DOHH2 (cell line): Measurements from ENCODE around the gene INSIG2.
A peak's percentile ranks its signal among the peaks of the same experiment; 100 is the strongest.

Experiments used
- H3F3A ChIP-seq: fragments of 200-600 bp; sonication (generic), shearing (Covaris generic); 2 replicates; pipeline ENCODE4 v1.6.0; 2016; ENCODE audit warnings: antibody characterized with exemption, mild to moderate bottlenecking; ENCODE audit not compliant: control insufficient read depth, insufficient read depth
- H3K27ac ChIP-seq: fragments of 200-600 bp; sonication (generic); 2 replicates; pipeline ENCODE4 v1.5.1; 2014; ENCODE audit warnings: low read depth, mild to moderate bottlenecking, low read length, moderate library complexity
- H3K27me3 ChIP-seq: fragments of 200-600 bp; sonication (generic); 2 replicates; pipeline ENCODE4 v1.6.1; 2014; ENCODE audit warnings: mild to moderate bottlenecking, low read length, mixed read lengths; ENCODE audit not compliant: control insufficient read depth
- H3K36me3 ChIP-seq: fragments of 200-600 bp; sonication (generic); 2 replicates; pipeline ENCODE4 v1.6.1; 2014; ENCODE audit warnings: mild to moderate bottlenecking, low read length, moderate library complexity, mixed read lengths; ENCODE audit not compliant: control insufficient read depth
- H3K4me1 ChIP-seq: fragments of 200-600 bp; sonication (generic); 2 replicates; pipeline ENCODE4 v1.6.1; 2014; ENCODE audit warnings: mild to moderate bottlenecking, low read length, mixed read lengths; ENCODE audit not compliant: control insufficient read depth
- H3K4me2 ChIP-seq: fragments of 200-600 bp; sonication (generic); 2 replicates; pipeline ENCODE4 v1.6.0; 2014; ENCODE audit warnings: mild to moderate bottlenecking, low read length, moderate library complexity
- H3K4me3 ChIP-seq: fragments of 200-600 bp; sonication (generic); 2 replicates; pipeline ENCODE4 v1.5.1; 2014; ENCODE audit warnings: mild to moderate bottlenecking, low read length, mixed read lengths
- H3K79me2 ChIP-seq: fragments of 200-600 bp; sonication (generic); 2 replicates; pipeline ENCODE4 v1.6.1; 2014; ENCODE audit warnings: mild to moderate bottlenecking, low read length, mixed read lengths; ENCODE audit not compliant: control insufficient read depth
- H3K9me2 ChIP-seq: fragments of 200-600 bp; sonication (generic); replicated peaks from 2 replicates; pipeline ENCODE4 v1.6.1; 2014; ENCODE audit warnings: mild to moderate bottlenecking, low read length, mixed read lengths; ENCODE audit not compliant: control insufficient read depth
- H3K9me3 ChIP-seq: fragments of 200-600 bp; sonication (generic); 2 replicates; pipeline ENCODE4 v1.6.1; 2014; ENCODE audit warnings: antibody characterized with exemption, low read length, mixed read lengths; ENCODE audit not compliant: control insufficient read depth, insufficient read depth
- H4K20me1 ChIP-seq: fragments of 200-600 bp; sonication (generic); 2 replicates; pipeline ENCODE4 v1.6.0; 2014; ENCODE audit warnings: low read depth, mild to moderate bottlenecking, antibody characterized with exemption, low read length, moderate library complexity; ENCODE audit not compliant: control insufficient read depth, insufficient read depth
- EZH2phosphoT487 ChIP-seq: fragments of 200-600 bp; sonication (generic); IDR thresholded peaks from 2 replicates; pipeline ENCODE4 v1.6.1; 2017; ENCODE audit warnings: borderline replicate concordance, mild to moderate bottlenecking, antibody characterized with exemption, low read length, moderate library complexity, mixed read lengths
- TF ChIP-seq, protein P1 (sequence below): fragments of 200-600 bp; sonication (generic); IDR thresholded peaks from one replicate; pipeline ENCODE4 v1.5.1; 2014; ENCODE audit warnings: antibody characterized with exemption, mild to moderate bottlenecking, low read depth, low read length; ENCODE audit not compliant: poor library complexity, severe bottlenecking

Gene INSIG2

DNA sequence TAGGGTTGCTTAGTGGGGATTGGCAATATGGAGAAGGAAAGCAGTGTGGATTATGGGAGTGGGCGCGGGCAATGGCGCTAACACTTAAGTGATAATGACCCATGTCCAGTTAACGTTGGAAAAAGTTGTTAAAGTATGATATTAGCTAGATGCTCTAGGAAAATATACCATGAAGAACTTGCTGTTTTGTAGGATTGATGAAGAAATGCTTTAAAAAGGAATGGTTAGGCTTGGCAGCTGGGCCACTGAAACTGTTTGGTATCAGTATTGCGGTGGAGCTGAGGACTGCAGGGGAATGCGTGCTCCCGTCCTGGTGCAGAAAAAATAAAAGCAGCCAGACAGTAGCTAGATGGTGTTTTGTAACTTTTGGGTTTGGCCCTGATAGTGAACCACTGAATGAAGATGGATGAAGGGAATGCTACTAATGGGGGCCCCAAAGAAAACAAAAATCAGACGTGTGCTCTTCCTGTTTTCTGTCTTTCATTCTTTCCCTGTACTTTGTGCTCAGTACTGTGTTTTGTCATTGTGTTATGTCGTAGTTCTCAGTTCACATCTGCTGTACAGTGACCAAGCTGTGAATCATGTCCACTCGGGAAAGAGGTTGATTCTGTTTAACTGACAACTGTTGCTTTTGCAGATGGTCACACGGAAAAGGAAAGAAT is 999 bp downstream of the INSIG2 start:
- H3K9me3 ChIP-seq, result no peaks in the 10 kb centered on the region
- peaks cover 3% of the 10 kb centered on the region; the same call in 1 of the 2 replicates for H3F3A ChIP-seq
- no peak for TF ChIP-seq EZH2phosphoT487
- TF ChIP-seq, protein P1, sequence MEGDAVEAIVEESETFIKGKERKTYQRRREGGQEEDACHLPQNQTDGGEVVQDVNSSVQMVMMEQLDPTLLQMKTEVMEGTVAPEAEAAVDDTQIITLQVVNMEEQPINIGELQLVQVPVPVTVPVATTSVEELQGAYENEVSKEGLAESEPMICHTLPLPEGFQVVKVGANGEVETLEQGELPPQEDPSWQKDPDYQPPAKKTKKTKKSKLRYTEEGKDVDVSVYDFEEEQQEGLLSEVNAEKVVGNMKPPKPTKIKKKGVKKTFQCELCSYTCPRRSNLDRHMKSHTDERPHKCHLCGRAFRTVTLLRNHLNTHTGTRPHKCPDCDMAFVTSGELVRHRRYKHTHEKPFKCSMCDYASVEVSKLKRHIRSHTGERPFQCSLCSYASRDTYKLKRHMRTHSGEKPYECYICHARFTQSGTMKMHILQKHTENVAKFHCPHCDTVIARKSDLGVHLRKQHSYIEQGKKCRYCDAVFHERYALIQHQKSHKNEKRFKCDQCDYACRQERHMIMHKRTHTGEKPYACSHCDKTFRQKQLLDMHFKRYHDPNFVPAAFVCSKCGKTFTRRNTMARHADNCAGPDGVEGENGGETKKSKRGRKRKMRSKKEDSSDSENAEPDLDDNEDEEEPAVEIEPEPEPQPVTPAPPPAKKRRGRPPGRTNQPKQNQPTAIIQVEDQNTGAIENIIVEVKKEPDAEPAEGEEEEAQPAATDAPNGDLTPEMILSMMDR, result no peak
- peak overlapping the region; percentile 98 for H3K4me3 ChIP-seq
- peaks cover 10% of the 10 kb centered on the region for H3K27me3 ChIP-seq
- H3K27ac ChIP-seq, result 0 out of 2 replicates have a peak overlapping the region, but pooled peaks have one; percentile 26
- peaks cover 7% of the 10 kb centered on the region; the same call in 1 of the 2 replicates for H4K20me1 ChIP-seq
- no peaks in the 10 kb centered on the region for H3K9me2 ChIP-seq
- H3K36me3 ChIP-seq, result peaks cover 12% of the 10 kb centered on the region
- H3K79me2 ChIP-seq, result peaks cover 47% of the 10 kb centered on the region
- peak overlapping the region; percentile 96 for H3K4me2 ChIP-seq
- peaks cover 41% of the 10 kb centered on the region for H3K4me1 ChIP-seq

DNA sequence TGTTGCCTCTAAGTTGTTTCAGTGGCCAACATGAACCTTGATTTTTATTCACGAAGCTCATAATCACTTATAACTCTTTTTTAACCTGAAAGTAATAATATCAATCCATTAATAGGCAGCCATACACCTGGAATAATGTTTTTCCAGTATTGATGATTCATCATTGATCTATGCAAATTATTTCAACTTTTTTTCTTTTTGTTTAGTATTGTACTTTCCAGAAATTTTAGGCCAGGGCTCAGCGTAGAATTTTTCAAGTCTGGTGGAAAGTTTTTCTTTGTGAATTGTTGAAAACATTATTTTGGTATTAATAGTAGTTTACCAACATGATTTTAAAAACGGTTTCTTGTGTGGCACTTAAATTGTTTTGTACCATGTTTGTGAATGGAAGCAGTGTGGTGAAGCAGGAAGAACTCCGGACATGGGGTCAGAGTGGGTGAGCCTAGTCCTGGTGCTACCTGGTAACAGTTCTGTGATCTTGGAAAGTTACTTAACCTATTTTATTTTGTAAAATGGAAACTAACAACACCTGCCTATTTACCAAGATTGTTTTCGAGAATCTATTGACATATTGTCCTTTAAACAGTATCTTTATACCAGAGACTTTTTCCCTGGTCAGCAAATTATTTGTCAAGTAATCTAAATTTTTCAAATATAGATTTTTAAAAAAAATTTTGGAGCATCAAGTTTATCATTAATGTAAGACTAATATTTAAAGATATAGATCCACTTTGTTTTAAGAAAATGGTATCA is 2.3 kb downstream of the INSIG2 start:
- Histone ChIP-seq H3K4me1 (peaks cover 51% of the 10 kb centered on the region), H3K9me3 (no peaks in the 10 kb centered on the region), H3K4me3 (peak overlapping the region; percentile 98), H4K20me1 (peaks cover 14% of the 10 kb centered on the region; the same call in 1 of the 2 replicates), H3K27me3 (no peaks in the 10 kb centered on the region), H3F3A (peaks cover 3% of the 10 kb centered on the region; the same call in 1 of the 2 replicates), H3K27ac (no peak overlapping the region), H3K4me2 (peak overlapping the region; percentile 96), H3K9me2 (no peaks in the 10 kb centered on the region), H3K79me2 (peaks cover 60% of the 10 kb centered on the region), H3K36me3 (peaks cover 12% of the 10 kb centered on the region)
- TF ChIP-seq, protein P1, result no peak
- no peak for TF ChIP-seq EZH2phosphoT487

DNA sequence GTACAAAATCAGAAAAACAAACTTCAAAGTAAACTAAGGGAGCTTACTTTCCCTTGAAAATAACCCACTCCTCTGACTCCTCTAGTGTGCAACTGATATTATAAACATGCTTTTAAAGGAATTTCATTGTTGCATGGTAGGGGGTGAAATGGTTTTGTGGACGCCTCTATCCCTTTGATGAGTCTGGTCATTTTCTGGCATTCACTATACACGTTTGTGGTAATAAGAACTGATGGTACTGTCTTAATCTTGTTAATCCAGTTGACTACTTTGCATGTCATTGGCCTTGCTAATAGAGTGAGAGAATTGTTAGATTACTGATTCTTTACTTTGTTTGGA is 2.8 kb downstream of the INSIG2 start:
- no peaks in the 10 kb centered on the region for H3K9me3 ChIP-seq
- peaks cover 3% of the 10 kb centered on the region; the same call in 1 of the 2 replicates for H3F3A ChIP-seq
- H3K27me3 ChIP-seq, result no peaks in the 10 kb centered on the region
- H3K36me3 ChIP-seq, result peaks cover 12% of the 10 kb centered on the region
- H3K27ac ChIP-seq, result no peak overlapping the region
- peaks cover 51% of the 10 kb centered on the region for H3K4me1 ChIP-seq
- peaks cover 64% of the 10 kb centered on the region for H3K79me2 ChIP-seq
- no peaks in the 10 kb centered on the region for H3K9me2 ChIP-seq
- TF ChIP-seq, protein P1, result no peak
- no peak for TF ChIP-seq EZH2phosphoT487
- H4K20me1 ChIP-seq, result peaks cover 14% of the 10 kb centered on the region; the same call in 1 of the 2 replicates
- H3K4me2 ChIP-seq, result peak overlapping the region; percentile 14
- H3K4me3 ChIP-seq, result no peak overlapping the region
